HG02798 (cell line): ENCODE data around the gene AFF1.
"Not testable (repeated sequence)": the region's sequence is repeated elsewhere in the genome, so short reads cannot be mapped to it uniquely, and the experiment has no call there.

Experiments used
- ATAC-seq: cut with Tn5 transposase; IDR thresholded peaks from one replicate; pipeline ENCODE4 v1.9.1; 2021; ENCODE audit warnings: mild to moderate bottlenecking; ENCODE audit not compliant: unreplicated experiment, poor library complexity

AFF1 gene

GRCh38 chr4:87006676-87007527 lies 72.1 kb downstream of the AFF1 start:
- ATAC-seq, result peak; percentile 82

- no peak for ATAC-seq
These were observed 73.0 kb downstream of the AFF1 start for GRCh38 chr4:87007528-87008446.

GRCh38 chr4:87009095-87009648 lies 74.4 kb downstream of the AFF1 start:
- ATAC-seq, result no peak

GRCh38 chr4:87010192-87010591 lies 75.4 kb downstream of the AFF1 start:
- ATAC-seq, result no peak

- no peak for ATAC-seq
These were observed 76.7 kb downstream of the AFF1 start for GRCh38 chr4:87011340-87012034.

- peak; percentile 74 for ATAC-seq
These were observed 77.6 kb downstream of the AFF1 start for GRCh38 chr4:87012265-87012953.

GRCh38 chr4:87012954-87013308 lies 78.1 kb downstream of the AFF1 start:
- ATAC-seq, result not testable (repeated sequence)

GRCh38 chr4:87014284-87014782 lies 79.5 kb downstream of the AFF1 start:
- ATAC-seq, result no peak

- no peak for ATAC-seq
These were observed 80.6 kb downstream of the AFF1 start for GRCh38 chr4:87015416-87015815.

GRCh38 chr4:87017580-87018342 lies 83.0 kb downstream of the AFF1 start:
- ATAC-seq, result no peak

GRCh38 chr4:87018753-87019152 lies 83.9 kb downstream of the AFF1 start:
- ATAC-seq, result no peak

- ATAC-seq, result peak; percentile 26
These were observed 84.5 kb downstream of the AFF1 start for GRCh38 chr4:87019246-87019791.

GRCh38 chr4:87019898-87020297 lies 85.1 kb downstream of the AFF1 start:
- ATAC-seq, result peak; percentile 31

GRCh38 chr4:87024201-87024600 lies 89.4 kb downstream of the AFF1 start:
- ATAC-seq, result no peak

- ATAC-seq, result no peak
These were observed 90.3 kb downstream of the AFF1 start for GRCh38 chr4:87025023-87025613.

GRCh38 chr4:87025614-87026041 lies 90.8 kb downstream of the AFF1 start:
- ATAC-seq, result peak; percentile 66

- ATAC-seq, result peak; percentile 89
These were observed 92.1 kb downstream of the AFF1 start for GRCh38 chr4:87026800-87027495.

- no peak for ATAC-seq
These were observed 94.5 kb downstream of the AFF1 start for GRCh38 chr4:87029356-87029755.
